ENCODE measurements around the gene ITPKA.

The ITPKA gene

GRCh38 chr15:41495736-41496599, 2.3 kb downstream of the ITPKA start:
- no peak for TF ChIP-seq CTCF (IDR thresholded peaks at IDR 0.05; ENCODE audit: low read length, missing control alignments)
- DNase-seq (ENCODE audit: low read depth) = no peak
- H3K4me3 ChIP-seq (replicated peaks; ENCODE audit: low read depth, low read length) = no peak overlapping the region

- no peak for TF ChIP-seq CTCF (IDR thresholded peaks at IDR 0.05; ENCODE audit: low read length, missing control alignments)
- no peak for DNase-seq (ENCODE audit: low read depth)
- no peak overlapping the region for H3K4me3 ChIP-seq (replicated peaks; ENCODE audit: low read depth, low read length)
These were observed 5.0 kb downstream of the ITPKA start for GRCh38 chr15:41498657-41499056.

GRCh38 chr15:41499109-41499851, 5.6 kb downstream of the ITPKA start:
- no peak for DNase-seq (ENCODE audit: low read depth)
- H3K4me3 ChIP-seq (replicated peaks; ENCODE audit: low read depth, low read length) = no peak overlapping the region
- TF ChIP-seq CTCF (IDR thresholded peaks at IDR 0.05; ENCODE audit: low read length, missing control alignments) = no peak

GRCh38 chr15:41501191-41501917, 7.7 kb downstream of the ITPKA start:
- no peak for DNase-seq (ENCODE audit: low read depth)
- TF ChIP-seq CTCF (IDR thresholded peaks at IDR 0.05; ENCODE audit: low read length, missing control alignments) = no peak
- peak overlapping the region; percentile 33 for H3K4me3 ChIP-seq (replicated peaks; ENCODE audit: low read depth, low read length)

- no peak for DNase-seq (ENCODE audit: low read depth)
- no peak overlapping the region for H3K4me3 ChIP-seq (replicated peaks; ENCODE audit: low read depth, low read length)
- no peak for TF ChIP-seq CTCF (IDR thresholded peaks at IDR 0.05; ENCODE audit: low read length, missing control alignments)
These were observed 8.5 kb downstream of the ITPKA start for GRCh38 chr15:41501931-41502794.

Measured in fibroblast of pulmonary artery (primary cell).